Measurements from ENCODE around the gene HSD3B7.
A peak's percentile ranks its signal among the peaks of the same experiment; 100 is the strongest.
"Not testable (repeated sequence)": the region's sequence is repeated elsewhere in the genome, so short reads cannot be mapped to it uniquely, and the experiment has no call there.

HSD3B7 gene

DNA sequence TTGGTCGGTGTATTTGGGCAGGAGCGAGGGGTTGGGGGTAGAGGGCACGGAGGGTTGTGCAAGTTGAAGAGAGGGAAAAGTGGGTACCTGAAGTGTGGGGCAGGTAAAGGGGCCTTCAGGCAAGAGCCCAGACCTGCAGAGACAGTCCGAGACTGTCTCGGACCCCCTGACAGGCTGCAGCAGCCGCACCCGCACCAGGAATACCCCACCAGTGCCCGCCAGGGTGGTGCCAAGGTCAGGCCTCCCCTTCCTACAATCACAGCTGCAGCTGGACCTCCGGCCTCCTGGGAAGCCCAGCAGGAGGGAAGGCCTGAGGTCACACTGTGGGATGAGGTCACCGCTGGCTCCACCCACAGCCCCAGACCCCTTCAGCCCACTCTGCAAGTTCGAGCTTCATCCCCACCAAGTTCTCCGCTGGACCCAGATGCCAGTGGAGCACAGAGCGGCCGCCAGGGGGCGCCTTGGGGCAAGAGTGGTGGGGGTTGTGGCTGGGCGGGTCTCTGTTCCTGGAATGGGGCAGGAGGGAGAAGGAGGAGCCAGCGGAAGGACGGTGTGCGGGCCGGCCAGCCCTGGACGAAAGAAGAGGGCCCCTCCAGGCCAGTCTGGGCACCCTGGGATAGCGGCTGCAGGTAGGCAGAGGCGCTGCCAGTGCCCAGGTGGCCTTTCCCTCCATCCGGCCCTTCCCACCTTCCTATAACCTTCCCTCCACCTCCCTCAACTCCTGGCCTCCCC is at the start of gene HSD3B7:
TSS of gene HSD3B7 (plus strand) at position 539 of the 732 bp plus-strand sequence. CDS start 452 bp downstream, outside the sequence.
- Histone ChIP-seq H3K9ac (ENCODE audit: low read length) (peak within 1 kb of the TSS; percentile 76), H3K9me3 (ENCODE audit: control insufficient read depth, low read length) (no peaks in the 10 kb centered on the region), H3K4me1 (ENCODE audit: control insufficient read depth, insufficient read depth, low read length) (peaks cover 5% of the 10 kb centered on the region), H3K27me3 (ENCODE audit: control insufficient read depth, insufficient read depth, low read length) (no peaks in the 10 kb centered on the region), H3K4me3 (ENCODE audit: low read length) (peak within 1 kb of the TSS; percentile 50), H3K36me3 (ENCODE audit: control insufficient read depth, insufficient read depth, low read length) (peaks cover 5% of the 10 kb centered on the region)

DNA sequence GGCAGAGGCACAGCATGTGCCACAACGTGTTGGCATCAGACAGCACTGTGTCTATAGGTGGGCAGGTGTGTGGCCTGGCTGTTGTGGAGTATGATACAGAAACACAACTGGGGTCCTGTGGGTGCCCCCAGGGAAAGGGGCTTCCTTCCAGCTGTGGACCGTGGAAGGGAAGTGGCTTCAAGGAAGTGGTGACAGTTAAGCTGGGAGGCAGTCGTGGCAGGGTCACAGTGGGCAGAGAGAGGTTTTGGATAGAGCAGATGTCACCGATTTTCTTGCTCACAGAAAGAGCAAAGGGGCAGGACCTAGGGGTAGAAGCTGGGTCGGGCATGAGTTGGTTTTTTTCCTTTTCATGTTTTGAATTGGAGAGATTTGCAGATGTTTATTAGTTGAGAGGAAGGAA is 47.3 kb upstream of the HSD3B7 start:
- no peak overlapping the region for H3K4me3 ChIP-seq (ENCODE audit: low read length)
- no peaks in the 10 kb centered on the region for H3K9me3 ChIP-seq (ENCODE audit: control insufficient read depth, low read length)
- no peaks in the 10 kb centered on the region for H3K36me3 ChIP-seq (ENCODE audit: control insufficient read depth, insufficient read depth, low read length)

DNA sequence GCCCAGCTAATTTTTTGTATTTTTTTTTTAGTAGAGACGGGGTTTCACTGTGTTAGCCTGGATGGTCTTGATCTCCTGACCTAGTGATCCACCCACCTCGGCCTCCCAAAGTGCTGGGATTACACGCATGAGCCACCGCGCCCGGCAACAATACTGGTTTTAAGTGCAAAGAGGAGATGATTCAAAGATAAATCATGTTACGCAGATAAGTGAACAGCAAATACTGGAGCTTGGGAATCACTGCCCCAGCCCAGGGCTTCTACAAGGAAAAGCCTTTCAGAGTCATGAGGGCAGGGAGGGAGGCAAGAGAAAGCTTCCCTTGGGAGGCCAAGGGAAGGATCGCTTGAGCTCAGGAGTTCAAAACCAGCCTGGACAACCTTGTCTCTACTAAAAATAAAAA is 45.4 kb upstream of the HSD3B7 start:
- H3K36me3 ChIP-seq (ENCODE audit: control insufficient read depth, insufficient read depth, low read length); H3K27me3 ChIP-seq (ENCODE audit: control insufficient read depth, insufficient read depth, low read length); H3K9ac ChIP-seq (ENCODE audit: low read length); H3K4me3 ChIP-seq (ENCODE audit: low read length); H3K9me3 ChIP-seq (ENCODE audit: control insufficient read depth, low read length): not testable (repeated sequence)
- H3K4me1 ChIP-seq (ENCODE audit: control insufficient read depth, insufficient read depth, low read length), result peaks cover 15% of the 10 kb centered on the region

More for the DNA sequence above, 47.3 kb upstream of the HSD3B7 start:
- H3K4me1 ChIP-seq (ENCODE audit: control insufficient read depth, insufficient read depth, low read length), result peaks cover 13% of the 10 kb centered on the region
- no peak overlapping the region for H3K9ac ChIP-seq (ENCODE audit: low read length)
- no peaks in the 10 kb centered on the region for H3K27me3 ChIP-seq (ENCODE audit: control insufficient read depth, insufficient read depth, low read length)

DNA sequence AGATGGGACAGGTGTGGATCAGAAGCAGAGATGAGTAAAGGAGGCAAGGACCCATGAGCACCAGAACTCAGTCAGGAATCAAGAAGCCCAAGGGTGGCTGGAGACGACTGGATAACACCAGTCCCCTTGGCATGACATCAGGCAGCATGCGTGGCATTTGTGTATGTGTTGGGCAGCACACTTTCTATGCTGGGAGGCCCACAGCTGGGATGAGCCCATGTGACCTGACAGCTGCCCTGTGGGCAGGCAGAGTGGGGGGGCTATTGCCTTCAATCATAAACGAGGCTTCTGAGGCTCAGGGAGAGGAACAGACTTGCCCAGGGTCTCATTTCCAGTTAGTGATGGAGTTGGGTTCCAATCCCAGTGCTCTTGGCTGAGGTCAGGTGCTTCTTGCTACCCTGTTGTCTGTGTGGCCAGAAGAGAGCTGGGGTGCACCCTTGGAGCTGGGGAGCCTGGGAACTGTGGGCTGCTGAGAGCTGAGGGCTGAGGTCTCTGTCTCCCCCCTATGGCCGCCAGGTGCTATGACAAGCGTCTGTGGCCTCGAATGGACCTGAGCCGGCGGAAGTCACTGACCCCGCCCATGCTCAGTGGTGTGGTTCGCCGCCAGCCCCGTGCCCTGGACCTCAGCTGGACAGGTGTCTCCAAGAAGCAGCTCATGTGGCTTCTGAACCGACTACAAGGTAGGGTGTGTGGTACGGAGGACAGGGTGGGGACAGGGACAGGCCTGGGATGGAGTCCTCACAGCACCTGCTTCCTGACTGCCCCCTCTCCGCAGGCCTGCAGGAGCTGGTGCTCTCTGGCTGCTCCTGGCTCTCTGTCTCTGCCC is 43.2 kb upstream of the HSD3B7 start:
- peaks cover 15% of the 10 kb centered on the region for H3K4me1 ChIP-seq (ENCODE audit: control insufficient read depth, insufficient read depth, low read length)
- peak overlapping the region; percentile 6 for H3K9ac ChIP-seq (ENCODE audit: low read length)
- H3K27me3 ChIP-seq (ENCODE audit: control insufficient read depth, insufficient read depth, low read length), result no peaks in the 10 kb centered on the region
- no peak overlapping the region for H3K4me3 ChIP-seq (ENCODE audit: low read length)
- no peaks in the 10 kb centered on the region for H3K36me3 ChIP-seq (ENCODE audit: control insufficient read depth, insufficient read depth, low read length)
- no peaks in the 10 kb centered on the region for H3K9me3 ChIP-seq (ENCODE audit: control insufficient read depth, low read length)

DNA sequence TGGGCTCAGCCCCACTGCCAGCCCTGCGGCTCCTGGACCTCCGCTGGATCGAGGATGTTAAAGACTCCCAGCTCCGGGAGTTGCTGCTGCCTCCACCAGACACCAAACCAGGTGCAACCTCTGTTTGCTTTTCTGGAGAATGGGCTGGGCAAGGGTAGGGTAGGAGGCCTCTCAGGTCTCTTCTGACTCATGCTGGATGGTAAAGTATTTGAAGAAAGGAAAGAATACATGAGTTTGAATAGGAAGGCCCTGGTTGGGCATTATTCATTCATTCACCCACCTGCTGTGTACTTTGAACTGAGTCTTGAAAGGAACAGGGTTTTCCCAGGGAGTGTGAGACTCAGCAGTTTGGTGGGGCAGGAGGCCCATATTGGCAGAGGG is 42.6 kb upstream of the HSD3B7 start:
- H3K4me3 ChIP-seq (ENCODE audit: low read length), result no peak overlapping the region
- no peaks in the 10 kb centered on the region for H3K36me3 ChIP-seq (ENCODE audit: control insufficient read depth, insufficient read depth, low read length)

DNA sequence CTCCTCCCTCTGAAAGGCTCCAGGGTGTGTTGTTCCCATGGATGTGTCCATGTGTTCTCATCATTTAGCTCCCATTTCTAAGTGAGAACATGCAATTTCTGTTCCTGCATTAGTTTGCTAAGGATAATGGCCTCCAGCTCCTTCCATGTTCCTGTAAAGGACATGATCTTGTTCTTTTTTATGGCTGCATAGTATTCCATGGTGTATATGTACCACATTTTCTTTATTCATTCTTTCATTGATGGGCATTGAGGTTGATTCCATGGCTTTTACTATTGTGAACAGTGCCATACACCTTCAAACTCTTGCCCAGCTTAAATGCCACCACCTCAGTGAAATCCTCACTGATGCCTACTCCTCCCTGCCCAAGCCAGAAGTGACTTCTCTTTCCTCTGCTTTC is 40.7 kb upstream of the HSD3B7 start:
- Histone ChIP-seq H3K9me3 (ENCODE audit: control insufficient read depth, low read length) (no peaks in the 10 kb centered on the region), H3K4me1 (ENCODE audit: control insufficient read depth, insufficient read depth, low read length) (peaks cover 15% of the 10 kb centered on the region)

More for the DNA sequence above, 42.6 kb upstream of the HSD3B7 start:
- no peaks in the 10 kb centered on the region for H3K27me3 ChIP-seq (ENCODE audit: control insufficient read depth, insufficient read depth, low read length)
- peaks cover 15% of the 10 kb centered on the region for H3K4me1 ChIP-seq (ENCODE audit: control insufficient read depth, insufficient read depth, low read length)
- H3K9ac ChIP-seq (ENCODE audit: low read length), result peak overlapping the region; percentile 6
- no peaks in the 10 kb centered on the region for H3K9me3 ChIP-seq (ENCODE audit: control insufficient read depth, low read length)

DNA sequence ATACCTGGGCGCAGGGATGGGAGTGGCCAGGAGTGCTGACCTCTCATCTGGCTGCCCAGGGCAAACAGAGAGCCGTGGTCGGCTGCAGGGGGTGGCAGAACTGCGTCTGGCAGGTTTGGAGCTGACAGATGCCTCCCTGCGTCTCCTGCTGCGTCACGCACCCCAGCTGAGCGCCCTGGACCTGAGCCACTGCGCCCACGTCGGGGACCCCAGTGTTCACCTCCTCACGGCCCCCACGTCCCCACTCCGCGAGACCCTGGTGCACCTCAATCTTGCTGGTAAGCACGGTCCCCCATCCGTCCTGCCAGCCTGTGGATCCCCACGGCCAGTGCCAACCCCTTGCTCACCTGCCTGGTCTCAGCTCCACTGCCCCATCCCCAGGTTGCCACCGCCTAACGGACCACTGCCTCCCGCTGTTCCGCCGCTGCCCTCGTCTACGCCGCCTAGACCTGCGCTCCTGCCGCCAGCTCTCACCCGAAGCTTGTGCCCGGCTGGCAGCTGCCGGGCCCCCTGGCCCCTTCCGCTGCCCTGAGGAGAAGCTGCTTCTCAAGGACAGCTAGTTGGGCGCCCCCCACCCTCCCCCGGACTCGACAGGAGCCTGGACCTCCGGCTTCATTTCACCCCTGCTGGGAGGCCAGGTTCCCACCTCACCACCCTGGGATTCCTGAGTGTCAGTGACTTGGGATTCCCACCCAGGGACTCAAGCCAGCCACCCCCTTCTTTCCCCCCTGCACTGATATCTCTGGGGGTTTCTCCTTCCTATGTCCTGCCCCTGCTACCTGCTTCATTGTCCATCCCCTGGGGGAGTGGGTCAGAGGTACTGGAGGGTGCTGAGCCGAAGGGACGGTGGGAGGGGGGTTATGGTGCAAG is 38.1 kb upstream of the HSD3B7 start:
- H3K9ac ChIP-seq (ENCODE audit: low read length), result no peak overlapping the region
- H3K4me1 ChIP-seq (ENCODE audit: control insufficient read depth, insufficient read depth, low read length), result peaks cover 24% of the 10 kb centered on the region
- no peaks in the 10 kb centered on the region for H3K27me3 ChIP-seq (ENCODE audit: control insufficient read depth, insufficient read depth, low read length)

More for the DNA sequence above, 40.7 kb upstream of the HSD3B7 start:
- no peak overlapping the region for H3K9ac ChIP-seq (ENCODE audit: low read length)
- H3K36me3 ChIP-seq (ENCODE audit: control insufficient read depth, insufficient read depth, low read length), result no peaks in the 10 kb centered on the region
- no peaks in the 10 kb centered on the region for H3K27me3 ChIP-seq (ENCODE audit: control insufficient read depth, insufficient read depth, low read length)
- no peak overlapping the region for H3K4me3 ChIP-seq (ENCODE audit: low read length)

DNA sequence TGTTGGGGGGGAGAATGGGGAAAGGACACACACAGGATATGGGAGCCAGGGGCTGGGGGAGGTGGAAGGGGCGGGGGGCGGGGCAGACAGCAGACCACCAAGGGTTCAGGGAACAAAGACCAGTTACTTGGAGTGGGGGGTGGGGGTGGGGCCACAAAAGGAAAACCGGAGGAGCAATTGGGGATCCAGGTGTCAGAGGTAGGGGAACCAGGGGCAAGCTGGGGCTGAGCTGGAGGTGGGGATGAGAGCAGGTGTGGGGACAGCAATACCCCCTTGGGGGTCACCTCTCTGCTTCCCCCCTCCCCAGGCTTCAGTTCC is 37.5 kb upstream of the HSD3B7 start:
- H3K27me3 ChIP-seq (ENCODE audit: control insufficient read depth, insufficient read depth, low read length), result no peaks in the 10 kb centered on the region
- H3K9ac ChIP-seq (ENCODE audit: low read length), result peak overlapping the region; percentile 22
- no peaks in the 10 kb centered on the region for H3K36me3 ChIP-seq (ENCODE audit: control insufficient read depth, insufficient read depth, low read length)
- H3K4me1 ChIP-seq (ENCODE audit: control insufficient read depth, insufficient read depth, low read length), result peaks cover 18% of the 10 kb centered on the region
- H3K9me3 ChIP-seq (ENCODE audit: control insufficient read depth, low read length), result no peaks in the 10 kb centered on the region
- no peak overlapping the region for H3K4me3 ChIP-seq (ENCODE audit: low read length)

More for the DNA sequence above, 38.1 kb upstream of the HSD3B7 start:
- no peak overlapping the region for H3K4me3 ChIP-seq (ENCODE audit: low read length)
- no peaks in the 10 kb centered on the region for H3K9me3 ChIP-seq (ENCODE audit: control insufficient read depth, low read length)
- H3K36me3 ChIP-seq (ENCODE audit: control insufficient read depth, insufficient read depth, low read length), result no peaks in the 10 kb centered on the region

DNA sequence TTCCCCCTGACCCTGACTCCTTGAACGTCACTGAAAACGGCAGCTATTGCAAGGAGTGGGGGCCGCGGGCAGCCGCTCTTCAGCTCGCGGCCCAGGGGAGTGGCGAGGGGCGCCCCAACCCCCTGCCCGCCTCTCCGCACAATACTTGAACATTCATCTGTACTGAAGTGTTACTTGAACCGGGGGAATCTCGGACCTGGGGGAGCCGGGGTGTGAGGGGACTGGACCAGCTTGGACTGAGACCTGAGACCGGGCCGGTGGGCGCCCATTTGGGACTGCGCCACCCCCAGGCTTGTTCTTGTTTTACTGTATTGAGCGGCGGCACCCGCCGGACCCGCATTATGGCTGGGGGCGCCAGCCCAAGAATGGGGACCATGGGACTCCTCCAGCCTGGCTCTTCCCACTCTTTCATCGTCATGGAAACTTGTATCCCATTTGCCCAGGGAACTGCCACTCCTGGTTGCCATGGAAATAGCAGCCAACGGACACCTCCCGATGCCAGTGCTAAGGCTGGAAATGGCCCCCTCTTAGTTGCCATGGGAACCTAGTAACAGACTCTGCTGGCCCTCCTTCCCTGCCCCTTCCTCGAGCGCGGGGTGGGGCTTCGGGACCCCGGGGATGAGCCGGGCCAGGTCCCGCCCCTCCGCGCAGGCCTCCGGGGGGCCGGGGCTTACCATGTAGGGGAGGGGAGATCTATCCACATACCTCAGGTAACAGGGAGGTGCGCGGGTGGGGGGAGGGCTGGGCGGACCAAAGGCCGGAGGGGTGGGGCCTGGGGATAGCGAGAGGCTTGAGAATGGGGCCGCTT is 36.9 kb upstream of the HSD3B7 start:
- peak overlapping the region; percentile 42 for H3K4me3 ChIP-seq (ENCODE audit: low read length)
- no peaks in the 10 kb centered on the region for H3K27me3 ChIP-seq (ENCODE audit: control insufficient read depth, insufficient read depth, low read length)
- H3K36me3 ChIP-seq (ENCODE audit: control insufficient read depth, insufficient read depth, low read length), result no peaks in the 10 kb centered on the region
- H3K4me1 ChIP-seq (ENCODE audit: control insufficient read depth, insufficient read depth, low read length), result peaks cover 14% of the 10 kb centered on the region
- H3K9me3 ChIP-seq (ENCODE audit: control insufficient read depth, low read length), result no peaks in the 10 kb centered on the region
- peak overlapping the region; percentile 82 for H3K9ac ChIP-seq (ENCODE audit: low read length)

DNA sequence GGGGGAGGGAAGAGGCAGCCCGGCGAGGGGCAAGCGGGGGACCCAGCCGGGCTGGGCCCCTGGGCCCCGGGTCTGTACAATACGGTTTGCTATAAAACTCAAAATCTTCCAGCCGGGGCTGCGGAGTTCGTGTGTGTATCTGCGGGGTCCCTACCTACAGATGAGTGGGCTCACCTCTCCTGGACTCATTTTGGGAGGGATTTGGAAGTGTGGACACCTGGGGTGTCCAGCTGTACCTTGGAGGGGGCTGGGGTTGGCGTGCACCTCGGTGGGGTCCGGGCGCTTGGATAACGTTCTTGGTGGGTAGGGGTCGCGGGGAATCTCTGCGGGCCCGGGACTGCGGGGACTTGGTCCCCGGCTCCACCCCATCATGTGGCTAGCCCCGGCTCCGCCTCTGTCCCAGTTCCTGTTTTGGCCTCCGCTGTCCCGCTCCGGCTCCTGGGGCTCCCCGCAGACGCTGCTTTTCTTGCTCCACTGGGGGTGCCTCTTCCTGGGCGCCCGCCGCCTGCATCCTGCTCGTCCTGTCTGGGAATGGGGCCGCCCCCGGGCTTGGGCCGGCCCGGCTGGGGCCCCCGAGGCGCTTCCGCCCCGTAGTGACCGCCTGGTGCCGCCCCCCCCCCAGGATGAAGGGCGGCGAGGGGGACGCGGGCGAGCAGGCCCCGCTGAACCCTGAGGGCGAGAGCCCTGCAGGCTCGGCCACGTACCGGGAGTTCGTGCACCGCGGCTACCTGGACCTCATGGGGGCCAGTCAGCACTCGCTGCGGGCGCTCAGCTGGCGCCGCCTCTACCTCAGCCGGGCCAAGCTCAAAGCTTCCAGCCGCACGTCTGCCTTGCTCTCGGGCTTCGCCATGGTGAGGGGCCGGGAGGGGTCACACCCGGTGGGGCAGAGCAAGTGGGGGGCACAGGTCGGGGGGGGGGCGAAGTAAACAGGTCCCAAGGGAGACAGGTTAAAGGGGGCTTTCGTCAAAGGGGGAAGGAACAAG is 36.0 kb upstream of the HSD3B7 start, which contains the start of gene ORAI3:
TSS of gene ORAI3 (plus strand) at position 402 of the 983 bp plus-strand sequence. CDS start at position 624, 222 bp downstream.
- Histone ChIP-seq H3K9me3 (ENCODE audit: control insufficient read depth, low read length) (no peaks in the 10 kb centered on the region), H3K36me3 (ENCODE audit: control insufficient read depth, insufficient read depth, low read length) (no peaks in the 10 kb centered on the region), H3K4me3 (ENCODE audit: low read length) (peak within 1 kb of the TSS; percentile 42), H3K9ac (ENCODE audit: low read length) (peak within 1 kb of the TSS; percentile 82), H3K4me1 (ENCODE audit: control insufficient read depth, insufficient read depth, low read length) (peaks cover 14% of the 10 kb centered on the region), H3K27me3 (ENCODE audit: control insufficient read depth, insufficient read depth, low read length) (no peaks in the 10 kb centered on the region)

Measured in mucosa of stomach (tissue), 1 donor.